HG02798 (cell line): ENCODE data around the gene DPP10.

Experiments
- ATAC-seq: cut with Tn5 transposase; IDR thresholded peaks from one replicate; pipeline ENCODE4 v1.9.1; 2021; ENCODE audit warnings: mild to moderate bottlenecking; ENCODE audit not compliant: unreplicated experiment, poor library complexity

The DPP10 gene

DNA sequence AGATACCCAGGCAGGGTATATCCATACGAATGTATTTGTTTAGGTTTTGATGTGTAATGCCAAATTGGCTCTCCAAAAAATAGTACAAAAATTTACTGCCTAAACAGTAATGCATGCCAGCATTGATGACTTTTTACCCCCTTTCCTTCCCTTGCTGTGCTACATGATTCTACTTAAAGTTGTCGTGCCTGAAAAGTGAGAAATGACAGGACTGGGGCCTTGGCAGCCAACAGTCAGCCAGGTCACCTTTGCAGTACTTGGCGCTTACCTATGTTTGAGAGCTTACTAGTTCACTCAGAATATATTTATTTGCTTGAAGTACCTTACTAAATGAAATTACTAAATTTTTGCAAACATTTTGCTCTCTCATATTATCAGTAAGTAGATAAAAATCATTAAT, 1329.1 kb downstream of the DPP10 start:
- ATAC-seq = no peak

DNA sequence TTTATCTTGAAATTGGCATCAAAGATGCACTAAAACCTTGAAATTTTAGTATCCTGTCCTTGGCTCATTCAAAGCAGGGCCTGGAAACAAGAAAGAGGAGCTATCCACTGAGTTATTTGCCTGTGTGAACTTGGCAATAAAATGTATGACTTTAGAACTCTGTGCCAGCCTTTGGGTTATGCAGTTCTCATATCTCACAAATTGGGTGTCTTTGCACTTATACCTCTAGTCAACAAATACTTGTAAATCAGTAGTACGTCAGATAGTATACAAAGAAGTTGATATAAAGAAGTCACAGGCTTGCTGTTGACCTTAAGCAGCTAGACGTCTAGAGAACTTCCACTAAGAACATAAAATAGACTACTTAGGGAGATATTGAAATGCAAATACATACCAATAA, 1331.9 kb downstream of the DPP10 start:
- ATAC-seq = no peak

DNA sequence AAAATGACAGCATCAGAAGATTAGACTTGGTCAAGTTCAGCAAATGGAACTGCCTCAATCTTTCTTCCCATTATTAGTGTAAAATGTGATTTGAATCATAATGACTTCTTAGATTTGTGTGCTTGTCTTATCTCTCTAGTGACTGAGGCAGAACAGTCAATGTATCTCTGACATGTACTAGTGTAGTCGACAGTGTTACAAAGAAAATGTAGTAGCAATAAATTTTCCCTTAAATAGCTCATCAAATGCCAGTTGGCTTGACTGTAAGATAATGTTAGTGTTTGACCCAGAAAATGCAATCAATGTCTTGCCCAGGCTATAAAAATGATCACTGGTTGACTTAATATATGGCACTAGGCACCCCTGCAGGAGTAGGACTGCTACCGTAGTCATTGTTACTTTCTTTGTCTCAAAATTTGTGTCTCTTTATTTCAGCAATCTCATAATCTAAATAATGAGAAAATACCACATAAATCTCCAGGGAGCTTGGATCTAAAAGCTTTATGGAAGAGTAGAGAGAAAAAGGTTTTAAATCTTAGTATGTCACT, 1336.7 kb downstream of the DPP10 start:
- no peak for ATAC-seq

DNA sequence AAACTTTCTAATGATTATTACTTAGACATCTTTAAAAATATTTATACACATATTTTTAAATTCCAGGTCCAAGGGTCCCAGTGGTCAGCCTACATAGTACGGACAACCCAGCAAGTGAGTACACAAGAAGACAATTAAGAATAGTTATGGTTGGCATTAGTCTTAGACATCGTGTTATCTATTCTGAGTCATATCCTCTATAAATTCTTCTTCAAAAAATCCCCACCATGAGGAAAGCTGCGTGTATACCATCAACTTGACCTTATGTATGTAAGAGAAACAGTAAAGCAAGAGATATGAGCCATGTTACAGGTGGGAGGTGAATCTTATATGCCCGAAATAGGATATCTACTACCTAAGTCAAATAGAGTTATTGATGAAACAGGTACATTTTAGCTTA, 1339.8 kb downstream of the DPP10 start:
- ATAC-seq = no peak

DNA sequence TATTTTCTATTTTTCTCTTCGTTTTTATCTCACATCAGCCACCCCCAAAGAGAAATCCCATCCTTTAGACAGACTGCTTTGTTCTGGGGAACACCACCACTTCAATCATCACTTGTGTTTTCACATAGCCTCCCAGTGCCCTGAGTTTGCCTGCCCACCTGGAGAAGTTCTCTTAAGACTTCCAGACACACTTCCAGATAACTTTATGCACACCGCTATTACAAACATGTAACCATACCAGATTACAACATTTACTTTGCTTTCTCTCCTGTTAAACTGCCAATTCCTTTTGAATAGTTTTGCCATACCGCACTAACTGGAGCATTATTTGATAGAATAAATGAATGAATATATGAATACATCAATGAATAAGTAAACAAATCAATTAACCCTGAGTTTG, 1353.6 kb downstream of the DPP10 start:
- no peak for ATAC-seq

DNA sequence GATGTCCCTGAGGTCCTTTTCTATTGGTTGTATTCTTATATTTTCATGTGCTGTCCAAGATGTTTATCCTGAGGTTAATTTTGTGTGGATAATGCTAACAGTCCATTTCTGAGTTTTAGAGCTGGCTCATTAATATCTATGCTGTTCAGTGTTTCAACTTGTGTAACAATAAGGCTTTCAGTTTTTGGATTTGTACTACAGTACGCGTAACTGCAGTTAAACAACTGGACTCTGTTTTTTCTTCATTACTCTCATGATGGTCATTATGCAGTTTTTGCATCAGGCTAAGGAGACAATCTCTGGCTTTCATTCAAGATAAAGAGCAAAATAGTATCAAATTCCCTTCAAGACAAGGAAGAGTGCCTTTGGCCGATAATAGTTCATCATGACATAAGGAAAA, 1364.8 kb downstream of the DPP10 start:
- no peak for ATAC-seq

DNA sequence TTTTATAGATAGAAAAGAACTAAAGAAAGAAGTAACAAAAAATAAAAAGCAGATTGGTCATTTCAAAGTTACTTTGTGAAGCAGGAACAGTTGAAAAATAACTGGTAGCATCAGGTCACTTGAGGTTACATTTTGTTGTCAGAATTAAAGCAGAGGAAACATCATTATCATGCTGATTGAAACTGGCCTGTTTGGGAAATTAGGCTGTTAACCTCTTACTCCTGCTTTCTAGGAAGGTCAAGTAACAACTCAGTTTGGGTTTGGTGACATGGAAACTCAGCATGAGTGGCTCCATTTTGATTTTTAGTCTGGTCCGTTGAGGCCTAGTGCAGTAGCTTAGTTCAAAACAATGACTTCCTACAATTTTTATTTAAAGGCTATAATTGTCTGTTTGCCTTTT, 1383.5 kb downstream of the DPP10 start:
- no peak for ATAC-seq

DNA sequence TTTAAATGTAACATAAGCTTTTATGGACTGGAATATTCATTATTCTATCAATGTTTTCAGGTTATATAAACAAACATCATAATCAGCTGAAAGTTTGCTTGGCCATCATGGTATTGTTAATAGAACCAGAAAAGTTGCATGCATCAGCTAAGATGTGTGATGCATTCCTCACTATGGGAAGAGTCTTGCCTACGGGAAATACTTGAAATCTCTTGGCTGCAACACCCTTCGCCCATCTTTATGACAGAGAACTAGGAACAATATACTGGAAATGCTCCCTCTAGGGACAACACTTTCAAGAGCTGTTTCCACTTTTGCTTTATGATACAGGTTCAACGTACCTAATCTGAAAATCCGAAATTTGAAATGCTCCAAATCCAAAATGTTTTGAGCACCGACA, 1390.8 kb downstream of the DPP10 start:
- ATAC-seq = no peak

DNA sequence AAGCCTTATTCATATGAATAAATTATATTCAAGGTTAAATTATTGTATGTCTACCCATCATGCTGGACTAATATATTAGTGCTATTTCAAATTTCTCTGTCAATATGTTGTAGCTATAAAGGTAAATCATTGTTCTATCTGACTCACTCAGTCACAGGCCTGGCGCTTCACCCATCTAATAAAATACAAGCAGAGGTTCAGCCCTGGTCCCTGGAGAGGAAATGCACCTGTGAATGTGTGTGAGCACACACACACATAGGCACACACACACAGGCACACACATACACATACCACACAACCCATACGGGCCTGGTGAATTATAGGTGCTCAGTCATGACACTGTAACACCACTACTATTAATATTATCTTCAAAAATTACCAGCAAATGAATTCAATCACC, 1396.1 kb downstream of the DPP10 start:
- no peak for ATAC-seq

DNA sequence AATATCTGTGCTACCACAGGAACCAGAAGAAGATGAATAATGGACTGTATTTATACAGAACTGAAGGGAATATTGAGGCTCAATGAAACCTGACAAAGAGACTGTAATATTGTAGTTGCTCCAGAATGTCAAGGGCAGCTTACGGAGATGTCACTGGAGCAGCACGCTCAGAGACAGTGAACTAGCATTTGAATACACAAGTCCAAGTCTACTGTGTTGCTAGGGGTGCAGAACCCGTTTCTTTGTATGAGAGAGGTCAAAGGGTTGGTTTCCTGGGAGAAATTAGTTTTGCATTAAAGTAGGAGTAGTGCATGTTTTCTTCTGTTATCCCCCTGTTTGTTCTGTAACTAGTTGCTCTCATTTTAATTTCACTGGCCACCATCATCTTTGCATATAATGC, 1399.9 kb downstream of the DPP10 start:
- no peak for ATAC-seq

DNA sequence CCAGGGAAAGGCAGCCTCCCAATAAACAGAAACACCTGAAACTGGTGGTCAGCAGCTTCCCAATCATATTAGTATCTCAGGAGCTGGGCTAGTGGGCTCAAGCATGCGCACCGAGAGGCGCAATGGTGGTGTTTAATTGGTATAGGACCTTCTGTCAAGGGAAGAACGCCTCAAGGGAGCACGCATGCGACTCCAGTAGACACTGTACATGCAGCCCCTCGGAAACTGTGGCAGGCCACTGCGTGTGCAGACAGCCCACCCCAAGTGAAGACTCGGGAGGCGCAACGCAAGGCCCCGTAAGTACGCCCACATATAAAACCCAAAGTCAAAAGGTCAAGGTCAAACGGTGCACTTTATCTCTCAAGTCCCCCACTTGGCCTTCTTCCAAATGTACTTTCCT, 1405.8 kb downstream of the DPP10 start:
- no peak for ATAC-seq

DNA sequence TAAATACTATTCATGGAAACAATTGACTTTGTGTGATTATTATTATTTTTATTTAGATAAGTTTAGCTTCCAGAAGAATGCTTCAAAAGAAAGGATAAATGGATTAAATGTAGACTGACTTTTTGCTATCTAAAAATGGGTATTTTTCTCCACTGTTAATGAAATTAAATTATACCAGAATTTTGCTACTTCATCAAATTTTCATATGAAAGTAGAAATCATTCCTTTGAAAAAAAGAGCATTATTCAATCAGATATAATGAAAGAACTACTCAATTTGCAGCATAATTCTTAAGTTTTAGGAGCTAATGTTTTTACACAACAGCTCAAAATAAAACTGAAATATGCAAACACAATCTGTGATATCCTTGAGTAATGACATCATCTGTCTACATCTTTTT, 1424.6 kb downstream of the DPP10 start:
- no peak for ATAC-seq

DNA sequence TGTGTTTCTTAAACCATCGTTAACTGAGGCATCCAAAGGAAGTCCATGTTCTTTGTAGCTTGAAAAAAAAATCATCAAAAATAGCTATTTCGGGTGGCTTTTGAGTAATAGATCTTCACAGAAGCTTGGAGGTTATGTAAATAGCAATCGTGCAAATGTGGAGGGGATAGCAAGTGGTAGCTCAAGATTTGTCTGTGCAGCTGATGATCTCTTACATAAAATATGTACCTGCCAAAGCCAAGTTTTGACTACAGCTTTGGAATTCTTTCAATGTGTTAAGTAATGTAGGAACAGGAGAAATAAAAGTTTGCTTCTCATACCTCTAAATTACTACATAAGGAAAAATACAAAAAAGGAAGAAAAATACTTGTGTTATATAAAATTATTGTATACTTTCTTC, 1432.0 kb downstream of the DPP10 start:
- ATAC-seq = no peak

DNA sequence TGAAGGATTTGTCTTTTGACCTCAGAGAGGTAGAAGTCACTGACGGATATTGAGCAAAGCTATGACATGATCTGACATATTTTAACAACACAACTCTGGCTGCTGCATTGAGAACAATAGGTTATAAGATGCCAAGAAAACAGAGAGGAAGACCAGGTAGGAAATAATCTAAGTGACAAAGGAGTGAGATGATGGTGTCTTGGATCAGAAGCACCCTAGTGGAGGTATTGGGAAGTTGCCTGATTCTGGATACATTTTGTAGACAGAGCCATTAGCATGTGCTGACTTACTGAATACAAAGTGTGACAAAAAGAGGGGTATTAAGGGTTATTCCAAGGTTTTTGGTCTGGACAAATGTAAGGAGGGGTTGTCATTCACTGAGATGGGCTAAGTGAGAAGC, 1438.1 kb downstream of the DPP10 start:
- ATAC-seq = no peak

DNA sequence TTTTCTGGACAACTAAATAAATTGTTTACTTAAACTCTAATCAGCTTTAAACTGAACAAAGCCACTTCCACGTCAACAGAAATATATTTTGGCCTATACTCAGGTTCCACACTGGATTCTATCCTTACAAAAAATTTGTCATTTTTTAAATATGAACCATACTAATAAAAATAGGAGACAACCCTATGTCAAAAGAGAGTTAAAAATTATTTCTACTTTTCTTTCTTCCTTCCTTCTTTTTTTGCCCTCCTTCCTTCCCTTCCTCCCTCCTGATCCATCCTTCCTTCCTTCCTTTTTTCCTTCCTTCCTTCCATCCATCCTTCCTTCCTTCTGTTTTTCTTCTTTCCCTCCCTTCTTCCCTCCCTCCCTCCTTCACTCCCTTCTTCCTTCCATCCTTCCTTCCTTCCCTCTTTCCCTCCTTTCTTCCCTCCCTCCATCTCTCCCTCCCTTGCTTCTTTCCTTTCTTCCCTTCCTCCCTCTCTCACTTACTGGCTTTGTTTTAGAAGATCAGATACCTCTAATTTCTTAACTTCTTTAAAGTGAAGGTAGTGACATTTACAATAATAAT, 1444.9 kb downstream of the DPP10 start:
- no peak for ATAC-seq
